Measurements from ENCODE around the gene TBC1D5. TPM values are rescaled to one million over a fixed set of nuclear protein-coding genes. Genes with fewer than 3 reads are reported as not detected.
"Not testable (repeated sequence)": the region's sequence is repeated elsewhere in the genome, so short reads cannot be mapped to it uniquely, and the experiment has no call there.

Gene TBC1D5
- polyA plus RNA-seq, 1 experiment: 44.6 TPM

DNA sequence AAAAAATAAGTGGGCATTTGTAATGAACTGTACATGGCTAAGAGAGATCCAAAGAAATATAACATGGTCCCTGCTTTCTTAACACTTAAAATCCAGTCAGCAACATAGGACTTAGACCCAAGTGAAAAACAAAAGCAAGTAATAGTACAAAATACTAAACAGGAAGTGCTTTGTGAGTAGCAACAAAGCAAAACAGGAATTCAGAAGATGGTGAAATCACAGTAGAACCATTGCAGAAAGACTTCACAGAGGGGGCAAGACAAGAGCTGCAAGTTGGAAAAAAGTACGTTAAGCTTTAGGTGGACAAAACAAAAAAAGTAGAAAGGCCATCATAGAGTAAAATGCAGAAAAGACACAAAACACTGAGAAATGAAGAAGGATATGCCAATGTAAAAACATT lies 116.0 kb downstream of the TBC1D5 start:
- POLR2A ChIA-PET: interaction anchor here (0.6 kb wide), 1 partner anchor 19 kb away, joined by 5 read pairs; no protein-coding TSS in a partner anchor
- TF ChIP-seq, protein P1, sequence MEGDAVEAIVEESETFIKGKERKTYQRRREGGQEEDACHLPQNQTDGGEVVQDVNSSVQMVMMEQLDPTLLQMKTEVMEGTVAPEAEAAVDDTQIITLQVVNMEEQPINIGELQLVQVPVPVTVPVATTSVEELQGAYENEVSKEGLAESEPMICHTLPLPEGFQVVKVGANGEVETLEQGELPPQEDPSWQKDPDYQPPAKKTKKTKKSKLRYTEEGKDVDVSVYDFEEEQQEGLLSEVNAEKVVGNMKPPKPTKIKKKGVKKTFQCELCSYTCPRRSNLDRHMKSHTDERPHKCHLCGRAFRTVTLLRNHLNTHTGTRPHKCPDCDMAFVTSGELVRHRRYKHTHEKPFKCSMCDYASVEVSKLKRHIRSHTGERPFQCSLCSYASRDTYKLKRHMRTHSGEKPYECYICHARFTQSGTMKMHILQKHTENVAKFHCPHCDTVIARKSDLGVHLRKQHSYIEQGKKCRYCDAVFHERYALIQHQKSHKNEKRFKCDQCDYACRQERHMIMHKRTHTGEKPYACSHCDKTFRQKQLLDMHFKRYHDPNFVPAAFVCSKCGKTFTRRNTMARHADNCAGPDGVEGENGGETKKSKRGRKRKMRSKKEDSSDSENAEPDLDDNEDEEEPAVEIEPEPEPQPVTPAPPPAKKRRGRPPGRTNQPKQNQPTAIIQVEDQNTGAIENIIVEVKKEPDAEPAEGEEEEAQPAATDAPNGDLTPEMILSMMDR (IDR thresholded peaks at IDR 0.05; ENCODE audit: low read depth, low read length): no peak
- CTCF ChIA-PET: no interaction called here
- Histone ChIP-seq H3K27me3 (ENCODE audit: control insufficient read depth, insufficient read depth, low read length) (no peaks in the 10 kb centered on the region), H3K4me3 (ENCODE audit: low read depth, low read length) (no peak overlapping the region), H3K9me3 (ENCODE audit: control insufficient read depth, insufficient read depth, low read length) (no peaks in the 10 kb centered on the region), H3K27ac (ENCODE audit: low read depth, low read length) (no peak overlapping the region)
- no peak for DNase-seq (ENCODE audit: low read depth, low spot score)

DNA sequence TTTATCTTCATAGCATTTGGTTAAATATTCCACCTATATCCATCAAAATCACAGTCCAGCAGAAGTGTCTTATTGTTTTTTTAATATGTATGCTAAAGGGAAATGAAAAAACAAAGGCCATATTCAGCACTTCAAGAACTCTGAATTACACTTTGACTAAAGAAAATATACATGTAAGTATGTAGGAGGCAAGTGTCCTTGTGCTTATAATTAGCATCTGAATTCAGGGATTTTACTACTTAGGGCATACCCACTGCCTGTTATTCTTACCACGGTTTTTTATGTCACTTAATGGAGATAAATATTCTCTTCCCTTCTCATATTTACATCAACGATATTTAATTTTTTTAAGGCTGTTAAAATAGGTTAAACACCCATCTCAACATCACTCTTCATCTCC lies 117.3 kb downstream of the TBC1D5 start:
- Histone ChIP-seq H3K27ac (ENCODE audit: low read depth, low read length) (no peak overlapping the region), H3K9me3 (ENCODE audit: control insufficient read depth, insufficient read depth, low read length) (no peaks in the 10 kb centered on the region), H3K4me3 (ENCODE audit: low read depth, low read length) (no peak overlapping the region), H3K27me3 (ENCODE audit: control insufficient read depth, insufficient read depth, low read length) (no peaks in the 10 kb centered on the region)
- TF ChIP-seq, protein P1 (IDR thresholded peaks at IDR 0.05; ENCODE audit: low read depth, low read length): no peak
- CTCF ChIA-PET: no interaction called here
- no peak for DNase-seq (ENCODE audit: low read depth, low spot score)
- POLR2A ChIA-PET: no interaction called here

DNA sequence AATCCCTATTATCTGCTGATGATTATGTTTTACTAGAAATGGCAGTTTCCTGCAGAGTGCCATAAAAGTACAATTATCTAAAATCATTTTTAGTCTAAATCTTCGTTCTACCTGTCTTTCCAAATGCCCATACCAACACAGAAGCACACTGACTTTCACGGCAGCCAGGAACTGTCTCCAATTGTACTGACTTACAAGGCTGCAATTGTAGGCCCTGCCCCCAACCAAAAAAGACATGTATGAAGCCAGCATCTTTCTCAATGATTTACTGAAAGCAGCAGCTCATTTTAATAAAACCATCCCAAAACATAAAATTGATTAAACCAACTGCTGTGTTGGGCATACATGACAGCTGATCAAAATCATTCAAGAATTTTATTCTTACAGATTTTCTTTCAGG lies 119.0 kb downstream of the TBC1D5 start:
- ChIA-PET POLR2A (no interaction called here), CTCF (no interaction called here)

DNA sequence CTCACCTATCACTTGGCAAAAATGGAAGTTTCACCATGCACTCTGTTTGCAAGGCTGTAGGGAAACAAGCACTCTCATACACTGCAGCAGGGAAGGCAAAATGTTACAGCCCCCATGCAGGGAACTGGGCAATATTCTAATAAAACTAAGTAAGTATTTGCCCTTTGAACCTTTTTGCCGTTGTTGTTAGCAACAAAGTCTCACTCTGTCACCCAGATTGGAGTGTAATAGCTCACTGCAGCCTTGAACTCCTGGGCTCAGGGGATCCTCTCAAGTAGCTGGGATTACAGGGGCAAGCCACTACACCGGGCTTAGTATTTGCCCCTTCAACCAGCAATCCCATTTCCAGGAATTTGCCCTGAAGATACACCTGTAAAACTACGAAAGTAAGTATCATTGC lies 122.5 kb downstream of the TBC1D5 start:
- CTCF ChIA-PET: no interaction called here
- POLR2A ChIA-PET: no interaction called here
- TF ChIP-seq, protein P1 (IDR thresholded peaks at IDR 0.05; ENCODE audit: low read depth, low read length): no peak
- Histone ChIP-seq H3K27ac (ENCODE audit: low read depth, low read length) (no peak overlapping the region), H3K4me3 (ENCODE audit: low read depth, low read length) (no peak overlapping the region), H3K9me3 (ENCODE audit: control insufficient read depth, insufficient read depth, low read length) (no peaks in the 10 kb centered on the region), H3K27me3 (ENCODE audit: control insufficient read depth, insufficient read depth, low read length) (no peaks in the 10 kb centered on the region)
- no peak for DNase-seq (ENCODE audit: low read depth, low spot score)

More for the DNA sequence above, 119.0 kb downstream of the TBC1D5 start:
- Histone ChIP-seq H3K4me3 (ENCODE audit: low read depth, low read length) (no peak overlapping the region), H3K27ac (ENCODE audit: low read depth, low read length) (no peak overlapping the region), H3K27me3 (ENCODE audit: control insufficient read depth, insufficient read depth, low read length) (no peaks in the 10 kb centered on the region), H3K9me3 (ENCODE audit: control insufficient read depth, insufficient read depth, low read length) (no peaks in the 10 kb centered on the region)
- DNase-seq (ENCODE audit: low read depth, low spot score): no peak
- TF ChIP-seq, protein P1 (IDR thresholded peaks at IDR 0.05; ENCODE audit: low read depth, low read length): no peak

DNA sequence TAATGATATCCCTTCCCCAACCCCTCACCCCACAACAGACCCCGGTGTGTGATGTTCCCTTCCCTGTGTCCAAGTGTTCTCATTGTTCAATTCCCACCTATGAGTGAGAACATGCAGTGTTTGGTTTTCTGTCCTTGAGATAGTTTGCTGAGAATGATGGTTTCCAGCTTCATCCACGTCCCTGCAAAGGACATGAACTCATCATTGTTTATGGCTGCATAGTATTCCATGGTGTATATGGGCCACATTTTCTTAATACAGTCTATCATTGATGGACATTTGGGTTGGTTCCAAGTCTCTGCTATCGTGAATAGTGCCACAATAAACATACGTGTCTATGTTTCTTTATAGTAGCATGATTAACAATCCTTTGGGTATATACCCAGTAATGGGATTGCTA lies 129.4 kb downstream of the TBC1D5 start:
- H3K4me3 ChIP-seq (ENCODE audit: low read depth, low read length); POLR2A ChIA-PET; H3K27me3 ChIP-seq (ENCODE audit: control insufficient read depth, insufficient read depth, low read length); H3K9me3 ChIP-seq (ENCODE audit: control insufficient read depth, insufficient read depth, low read length); H3K27ac ChIP-seq (ENCODE audit: low read depth, low read length); CTCF ChIA-PET; DNase-seq (ENCODE audit: low read depth, low spot score): not testable (repeated sequence)

DNA sequence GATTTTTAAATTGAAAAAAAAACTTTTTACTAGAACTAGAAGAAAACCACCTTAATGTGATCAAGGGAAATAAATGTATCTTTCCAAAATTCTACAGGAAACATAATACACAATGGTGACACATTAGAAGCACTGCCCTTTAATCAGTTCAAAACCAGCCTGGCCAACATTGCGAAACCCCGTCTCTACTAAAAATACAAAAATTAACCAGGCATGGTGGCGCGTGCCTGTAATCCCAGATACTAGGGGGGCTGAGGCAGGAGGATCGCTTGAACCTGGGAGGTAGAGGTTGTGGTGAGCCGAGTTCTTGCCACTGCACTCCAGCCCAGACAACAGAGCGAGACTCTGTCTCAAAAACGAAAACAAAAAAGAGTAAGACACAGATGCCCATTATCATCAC lies 134.5 kb downstream of the TBC1D5 start:
- POLR2A ChIA-PET: no interaction called here
- H3K9me3 ChIP-seq (ENCODE audit: control insufficient read depth, insufficient read depth, low read length): no peaks in the 10 kb centered on the region
- TF ChIP-seq, protein P1 (IDR thresholded peaks at IDR 0.05; ENCODE audit: low read depth, low read length): no peak
- DNase-seq (ENCODE audit: low read depth, low spot score): no peak
- CTCF ChIA-PET: no interaction called here
- no peak overlapping the region for H3K4me3 ChIP-seq (ENCODE audit: low read depth, low read length)
- H3K27me3 ChIP-seq (ENCODE audit: control insufficient read depth, insufficient read depth, low read length): no peaks in the 10 kb centered on the region
- no peak overlapping the region for H3K27ac ChIP-seq (ENCODE audit: low read depth, low read length)

All from AG04450 (cell line).